CD4-positive, alpha-beta T cell treated with Interleukin-12 subunit alpha and Interleukin-12 subunit beta, for 1 hour (primary cell): Measurements from ENCODE around the gene RHOA.
"Not testable (repeated sequence)": the region's sequence is repeated elsewhere in the genome, so short reads cannot be mapped to it uniquely, and the experiment has no call there.

Source experiments
- DNase-seq: peaks from one replicate; pipeline ENCODE4 v3.0.0-alpha.2; 2020

Gene RHOA

GRCh38 chr3:49358217-49358883, 53.4 kb downstream of the RHOA start, which contains the start of gene GPX1:
GPX1 (minus strand) TSS chr3:49358353; CDS start chr3:49358278, 75 bp downstream.
- peak; percentile 85 for DNase-seq

DNA sequence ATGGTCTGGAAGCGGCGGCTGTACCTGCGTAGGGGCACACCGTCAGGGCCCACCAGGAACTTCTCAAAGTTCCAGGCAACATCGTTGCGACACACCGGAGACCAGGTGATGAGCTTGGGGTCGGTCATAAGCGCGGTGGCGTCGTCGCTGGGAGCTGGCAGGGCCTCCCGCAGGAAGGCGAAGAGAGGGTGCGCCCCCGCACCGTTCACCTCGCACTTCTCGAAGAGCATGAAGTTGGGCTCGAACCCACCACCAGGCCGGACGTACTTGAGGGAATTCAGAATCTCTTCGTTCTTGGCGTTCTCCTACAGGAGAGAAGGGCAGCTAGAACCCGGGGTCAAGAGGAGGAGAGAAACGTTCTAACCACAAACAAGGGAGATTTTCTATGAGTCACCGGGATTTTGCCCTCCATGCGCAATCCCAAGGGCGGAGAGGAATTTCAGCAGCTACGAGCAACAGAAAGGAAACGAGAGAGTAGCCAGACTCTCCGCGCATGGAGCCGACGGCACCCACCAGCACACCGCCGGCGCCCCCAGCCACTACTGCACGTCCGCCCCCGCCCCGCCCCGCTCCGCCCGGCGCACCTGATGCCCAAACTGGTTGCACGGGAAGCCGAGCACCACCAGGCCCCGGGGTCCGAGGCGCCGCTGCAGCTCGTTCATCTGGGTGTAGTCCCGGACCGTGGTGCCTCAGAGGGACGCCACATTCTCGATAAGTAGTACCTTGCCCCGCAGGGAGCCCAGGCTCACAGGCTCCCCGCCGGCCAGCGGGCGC, 54.1 kb downstream of the RHOA start:
- peak; percentile 47 for DNase-seq

DNA sequence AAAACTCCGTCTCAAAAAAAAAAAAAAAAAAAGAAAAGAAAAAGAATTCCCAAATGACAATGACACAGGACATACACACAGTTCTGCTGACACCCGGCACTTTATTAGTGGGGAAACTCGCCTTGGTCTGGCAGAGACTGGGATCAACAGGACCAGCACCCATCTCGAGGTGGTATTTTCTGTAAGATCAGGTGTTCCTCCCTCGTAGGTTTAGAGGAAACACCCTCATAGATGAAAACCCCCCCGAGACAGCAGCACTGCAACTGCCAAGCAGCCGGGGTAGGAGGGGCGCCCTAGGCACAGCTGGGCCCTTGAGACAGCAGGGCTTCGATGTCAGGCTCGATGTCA, 54.7 kb downstream of the RHOA start:
- peak; percentile 35 for DNase-seq

DNA sequence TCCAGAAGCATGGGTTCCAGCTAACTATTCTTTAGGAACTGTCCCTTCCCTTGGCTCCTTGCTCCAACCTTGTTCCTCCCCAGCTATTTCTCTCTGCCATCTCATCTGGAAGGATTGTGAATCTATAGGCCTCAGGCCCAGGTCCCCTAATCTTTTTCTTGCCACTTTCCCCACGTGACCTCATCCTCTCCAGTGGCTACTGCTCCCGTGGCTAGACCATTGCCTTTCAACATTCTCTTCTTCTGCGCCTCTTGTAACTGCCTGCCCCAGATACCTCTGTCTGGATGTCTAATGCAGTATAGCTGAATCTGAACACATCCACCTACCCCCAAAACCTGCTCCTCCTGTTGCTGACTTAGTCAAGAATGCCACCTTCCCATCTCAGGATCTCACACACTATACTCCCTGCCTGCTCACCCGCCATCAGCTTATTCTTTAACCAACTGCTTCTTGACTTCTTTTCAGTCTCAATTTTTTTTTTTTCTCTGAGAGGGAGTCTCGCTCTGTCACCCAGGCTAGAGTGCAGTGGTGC, 58.8 kb downstream of the RHOA start:
- no peak for DNase-seq

GRCh38 chr3:49352281-49352680, 59.5 kb downstream of the RHOA start:
- no peak for DNase-seq

DNA sequence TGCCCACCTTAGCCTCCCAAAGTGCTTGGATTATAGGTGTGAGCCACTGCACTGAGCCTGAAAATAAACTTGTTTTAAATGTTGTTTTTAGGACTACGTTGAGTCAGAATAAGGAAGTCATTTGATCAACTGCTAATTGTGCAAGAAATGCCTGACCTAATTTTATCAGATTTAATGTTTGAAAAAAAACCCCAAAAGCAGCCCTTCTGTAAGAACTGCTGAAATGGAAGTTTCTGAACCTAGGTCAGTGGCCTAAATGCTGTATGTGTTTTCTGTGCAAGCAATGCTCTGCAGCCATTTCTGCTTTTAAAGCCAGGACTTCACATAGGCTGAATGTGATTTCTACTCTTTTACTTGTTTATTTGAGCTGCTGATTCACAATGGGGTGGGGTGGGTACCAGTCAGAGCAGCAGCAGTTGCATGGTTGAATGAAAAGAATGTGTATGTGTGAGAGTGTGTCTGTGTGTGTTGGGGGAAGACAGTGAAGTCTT, 60.2 kb downstream of the RHOA start:
- DNase-seq, result no peak

DNA sequence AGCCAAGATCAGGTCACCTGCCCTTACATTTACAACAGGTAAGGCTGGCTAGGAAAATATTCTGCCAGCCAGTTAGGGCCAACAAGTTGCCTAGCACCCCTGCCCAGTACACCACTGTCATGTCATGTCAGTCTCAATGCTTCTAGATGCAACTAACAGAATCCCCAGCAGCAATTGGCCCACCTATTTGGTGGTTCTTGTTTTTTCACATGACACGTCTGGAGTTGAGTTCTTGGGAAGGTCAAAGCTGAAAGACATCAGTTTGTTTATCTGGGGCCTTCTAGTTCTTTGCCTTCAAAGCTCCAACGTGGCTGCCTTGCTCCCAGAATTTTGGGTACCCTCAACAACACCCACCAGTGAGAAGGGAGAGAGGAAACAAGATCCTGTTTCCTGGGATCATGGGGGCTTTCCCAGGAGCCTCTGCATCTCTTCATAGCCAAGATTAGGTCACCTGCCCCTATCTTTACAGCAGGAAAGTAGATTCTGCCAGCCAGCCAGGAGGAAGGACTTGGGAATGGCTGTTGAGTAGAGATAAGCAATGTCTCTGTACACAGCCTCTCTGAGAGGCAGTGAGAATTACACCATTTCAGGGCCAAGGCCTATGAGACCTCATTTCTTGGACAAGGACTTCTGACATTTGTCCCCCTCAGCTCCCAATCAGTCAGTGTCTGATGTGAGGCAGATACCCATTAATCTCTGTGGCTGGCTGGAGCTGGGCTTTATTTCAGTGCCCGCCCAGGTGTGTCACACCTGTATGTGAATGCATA, 62.2 kb downstream of the RHOA start:
- no peak for DNase-seq

- not testable (repeated sequence) for DNase-seq
Measured at GRCh38 chr3:49348361-49348760, 63.4 kb downstream of the RHOA start.

DNA sequence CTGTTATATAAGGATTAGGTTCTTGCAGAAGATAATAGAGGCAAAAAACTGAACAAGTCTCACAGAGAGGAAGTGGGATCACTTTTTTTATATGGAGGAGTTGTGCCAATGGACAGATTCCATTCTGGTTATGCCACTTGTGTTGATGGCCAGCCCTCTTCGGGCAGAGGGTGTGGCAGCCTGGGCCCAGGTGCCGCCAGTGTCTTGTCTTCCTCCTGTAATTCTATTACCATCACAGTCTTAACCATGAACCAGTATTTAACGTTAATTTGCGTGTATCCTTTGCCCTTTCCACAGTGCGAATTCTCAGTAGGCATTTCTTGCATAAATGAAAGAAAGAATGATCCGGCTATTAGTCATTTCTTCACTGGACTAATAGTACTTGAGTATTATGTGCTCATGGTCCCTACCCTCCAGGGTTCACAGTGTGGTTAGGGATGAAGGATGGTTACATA, 65.0 kb downstream of the RHOA start:
- no peak for DNase-seq

- no peak for DNase-seq
Measured at GRCh38 chr3:49343163-49343562, 68.6 kb downstream of the RHOA start.

DNA sequence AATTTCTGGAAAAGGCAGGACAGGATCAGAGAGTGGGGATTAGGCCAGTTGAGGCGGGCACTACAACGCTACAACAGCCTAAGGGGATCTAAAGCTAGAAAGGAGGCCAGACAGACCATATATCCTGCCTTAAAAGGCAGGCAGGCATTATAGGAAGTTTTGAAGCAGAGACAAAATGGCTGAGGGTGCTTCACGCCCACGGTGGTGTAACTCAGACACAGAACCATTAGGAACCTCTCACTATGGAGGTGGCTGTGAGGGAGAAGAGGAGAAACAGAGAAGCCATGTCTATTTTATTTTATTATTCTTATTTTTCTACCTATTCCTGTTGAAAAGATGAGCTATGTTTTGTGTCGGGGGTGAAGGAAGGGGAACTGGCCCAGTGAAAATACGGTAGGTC, 69.8 kb downstream of the RHOA start:
- no peak for DNase-seq

DNA sequence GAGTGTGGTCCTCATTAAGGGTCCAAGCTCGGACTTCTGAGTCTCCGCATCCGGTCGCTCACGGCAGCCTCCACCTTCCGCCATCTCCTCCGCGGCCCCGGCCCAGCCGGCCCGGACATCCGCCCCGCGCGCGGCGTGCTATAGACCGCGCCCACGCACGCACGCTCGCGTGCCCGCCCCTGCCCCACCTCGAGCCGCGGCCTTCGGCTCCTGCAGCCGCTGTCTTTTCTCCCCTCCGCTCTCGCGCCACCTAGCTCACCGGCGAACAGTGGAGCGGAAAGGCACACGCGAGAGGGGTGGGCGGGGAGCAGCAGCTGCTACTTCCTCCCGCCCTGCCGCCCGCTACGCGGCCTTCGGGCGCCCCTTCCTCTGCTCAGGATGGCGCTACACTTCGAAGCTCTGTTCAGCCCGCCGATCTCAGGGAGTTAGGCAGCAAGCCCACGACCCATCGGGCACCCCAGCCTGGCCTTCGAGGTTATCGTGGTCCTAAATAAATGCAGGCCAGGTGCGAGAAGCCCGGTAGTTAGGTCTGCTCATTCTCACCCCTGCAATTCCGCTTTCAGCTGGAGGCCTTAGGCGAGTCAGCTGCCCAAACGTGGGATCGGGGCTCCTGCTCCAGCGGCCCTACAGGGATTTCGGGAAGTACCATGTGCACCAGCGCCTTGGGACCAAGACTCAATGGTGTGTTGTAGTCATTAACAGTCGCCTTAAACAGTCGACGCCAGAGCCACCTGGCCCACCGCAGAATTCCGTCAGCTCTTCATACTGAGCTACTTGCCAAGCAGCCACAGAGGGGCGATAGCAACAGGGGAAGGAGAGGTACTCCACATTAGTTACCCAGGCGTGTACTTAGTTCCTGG, 71.6 kb downstream of the RHOA start, which contains the start of gene USP4:
TSS of gene USP4 (minus strand) at position 113 of the 860 bp plus-strand sequence. CDS start at position 84, 29 bp downstream.
- peak; percentile 93 for DNase-seq

- no peak for DNase-seq
Measured at GRCh38 chr3:49339581-49339940, 72.2 kb downstream of the RHOA start.

- no peak for DNase-seq
Measured at GRCh38 chr3:49333916-49334633, 77.7 kb downstream of the RHOA start.

DNA sequence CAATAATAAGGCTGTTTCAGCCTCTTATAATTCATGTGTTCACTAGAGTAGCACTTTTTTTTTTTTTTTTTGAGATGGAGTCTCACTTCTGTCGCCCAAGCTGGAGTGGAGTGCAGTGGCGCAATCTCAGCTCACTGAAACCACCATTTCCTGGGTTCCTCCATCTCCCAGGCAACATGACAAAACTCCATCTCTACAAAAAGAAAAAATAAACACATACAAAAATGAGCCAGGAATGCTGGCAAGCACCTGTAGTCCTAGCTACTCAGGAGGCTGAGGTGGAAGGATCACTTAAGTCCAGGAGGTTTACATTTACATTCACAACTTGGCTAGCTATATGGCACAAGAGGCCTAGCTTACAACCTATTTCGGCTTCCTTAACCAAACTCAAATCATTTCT, 78.7 kb downstream of the RHOA start:
- peak; percentile 56 for DNase-seq

DNA sequence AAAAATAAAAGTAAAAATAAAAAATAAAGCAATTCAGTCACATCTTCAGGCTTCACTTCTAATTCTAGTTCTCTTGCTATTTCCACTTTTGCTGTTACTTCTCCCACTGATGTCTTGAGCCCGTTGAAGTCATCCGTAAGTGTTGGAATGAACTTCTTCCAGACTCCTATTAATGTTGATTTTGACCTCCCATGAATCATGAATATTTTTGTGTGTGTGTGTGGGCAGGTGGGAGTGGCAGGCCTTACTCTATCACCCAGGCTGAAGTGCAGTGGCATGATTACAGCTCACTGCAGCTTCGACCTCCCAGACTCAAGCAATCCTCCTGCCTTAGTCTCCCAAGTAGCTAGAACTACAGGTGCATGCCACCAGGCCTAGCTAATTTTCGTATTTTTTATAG, 82.6 kb downstream of the RHOA start:
- no peak for DNase-seq

DNA sequence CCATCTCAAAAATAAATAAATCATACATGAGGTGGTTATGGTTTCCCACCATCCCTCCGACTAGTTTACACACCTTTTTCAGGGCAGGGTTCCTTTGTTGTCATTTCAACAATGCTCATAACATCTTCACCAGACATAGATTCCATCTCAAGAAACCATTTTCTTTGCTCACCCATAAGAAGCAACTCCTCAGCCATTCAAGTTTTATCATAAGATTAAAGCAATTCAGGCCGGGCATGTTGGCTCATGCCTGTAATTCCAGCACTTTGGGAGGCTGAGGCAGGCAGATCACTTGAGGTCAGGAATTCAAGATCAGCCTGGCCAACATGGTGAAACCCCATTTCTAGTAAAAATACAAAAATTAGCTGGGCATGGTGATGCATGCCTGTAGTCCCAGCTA, 83.4 kb downstream of the RHOA start:
- not testable (repeated sequence) for DNase-seq

DNA sequence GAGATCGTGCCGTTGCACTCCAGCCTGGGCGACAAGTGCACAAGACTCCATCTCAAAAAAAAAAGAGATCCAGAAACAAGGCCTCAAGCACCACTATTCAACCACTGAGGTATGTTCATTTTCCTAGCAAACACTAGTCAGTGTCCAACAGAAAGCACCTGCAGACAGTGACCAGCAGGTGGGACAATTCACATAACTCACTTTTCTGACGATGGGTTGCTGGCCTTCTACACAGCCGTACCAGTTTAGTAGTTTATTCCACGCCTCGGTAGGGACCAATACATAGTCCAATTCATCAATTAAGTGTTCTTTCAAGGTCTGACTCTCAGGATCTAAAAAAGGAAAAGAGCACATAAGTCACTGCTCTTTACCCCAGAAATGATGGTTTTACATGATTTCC, 84.3 kb downstream of the RHOA start:
- DNase-seq, result no peak

- no peak for DNase-seq
Measured at GRCh38 chr3:49324768-49325167, 87.0 kb downstream of the RHOA start.

- DNase-seq, result no peak
Measured at GRCh38 chr3:49316696-49317457, 94.9 kb downstream of the RHOA start.
